Upper lobe of left lung (tissue), 6 donors: ENCODE data around the gene UGDH. TPM values are rescaled to one million over a fixed set of nuclear protein-coding genes. Genes with fewer than 3 reads are reported as not detected.

ENCODE experiments used
- ATAC-seq, 2 donors: fragments of 200-7000 bp; cut with Tn5 transposase; one replicate each; pipeline ENCODE4 v1.9.1; 2022; ENCODE audit warnings: mild to moderate bottlenecking in 2 of 2, moderate library complexity in 2 of 2; ENCODE audit not compliant: low FRiP score in 2 of 2
- DNase-seq, 2 donors: peaks; one replicate each; pipeline ENCODE4 v3.0.0-alpha.2; 2019 to 2020
- H3K27ac ChIP-seq, 4 donors: fragments of 200-600 bp; sonication (generic); one replicate each; pipeline ENCODE4 v1.5.1; 2016 to 2019
- H3K27me3 ChIP-seq, 4 donors: fragments of 200-600 bp; sonication (generic); one replicate each; pipeline ENCODE4 v1.5.1; 2017 to 2019
- H3K36me3 ChIP-seq, 4 donors: fragments of 200-600 bp; sonication (generic); one replicate each; pipeline ENCODE4 v1.5.1; 2016 to 2019
- H3K4me1 ChIP-seq, 4 donors: fragments of 200-600 bp; sonication (generic); one replicate each; pipeline ENCODE4 v1.5.1; 2018 to 2019
- H3K4me3 ChIP-seq, 4 donors: fragments of 200-600 bp; sonication (generic); one replicate each; pipeline ENCODE4 v1.5.1; 2017 to 2019; ENCODE audit warnings: mild to moderate bottlenecking in 2 of 4, moderate library complexity in 1 of 4
- H3K9me3 ChIP-seq, 4 donors: fragments of 200-600 bp; sonication (generic); one replicate each; pipeline ENCODE4 v1.5.1; 2018 to 2019
- CTCF ChIP-seq, 6 experiments: fragments of 450-650 bp in 4 of 6; fragments of 200-600 bp in 2 of 6; sonication (generic) in 2 of 6; IDR thresholded peaks; one replicate each; pipeline ENCODE4 v1.5.1; 2016 to 2019; ENCODE audit warnings: antibody characterized with exemption in 6 of 6
- EP300 ChIP-seq, 4 donors: sonication (generic); formaldehyde crosslinking; IDR thresholded peaks; one replicate each; pipeline ENCODE4 v1.5.1; 2017; ENCODE audit warnings: antibody characterized with exemption in 4 of 4, control low read depth in 2 of 4
- POLR2A ChIP-seq, 4 donors: fragments of 450-650 bp; IDR thresholded peaks; one replicate each; pipeline ENCODE4 v1.5.1; 2016 to 2017; ENCODE audit warnings: antibody characterized with exemption in 4 of 4, mild to moderate bottlenecking in 2 of 4
- POLR2AphosphoS5 ChIP-seq, 2 donors: sonication (generic); formaldehyde crosslinking; IDR thresholded peaks; one replicate each; pipeline ENCODE4 v1.5.1; 2017; ENCODE audit warnings: antibody characterized with exemption in 2 of 2
- WGBS, 2 donors: methylation state at CpG; one replicate each; pipeline ENCODE4 v1.1.5; 2017 to 2018; 5-methylcytosine and 5-hydroxymethylcytosine counted together
- total RNA-seq, 6 donors: library from RNA; depleted of rRNA in 4 of 6; stranded (reverse); fragments of >200 nt in 4 of 6; gene quantifications; one replicate each; pipeline versions ENCODE4 v1.1.0 to v1.2.1, GENCODE V29; 2016 to 2021
- donor health status: DM: no; HTN: no; CAD: no; lungs with moderate emphysema.
- donor health status: DM: no; HTN: yes; CAD: no; lungs with severe emphysema.

UGDH gene
- total RNA-seq, 6 donors from 2014 or later = 30.9 to 115 (median 56.9) TPM

- H3K4me1 ChIP-seq = no peaks in the 10 kb centered on the region
- no peak overlapping the region for H3K27ac ChIP-seq
- H3K4me3 ChIP-seq = no peak overlapping the region
- DNase-seq (no peak), ATAC-seq (no peak)
- peaks cover 16 to 45% (median 23%) of the 10 kb centered on the region in 4 donors for H3K36me3 ChIP-seq
- TF ChIP-seq POLR2A (IDR thresholded peaks at IDR 0.05) (no peak), POLR2AphosphoS5 (IDR thresholded peaks at IDR 0.05) (no peak)
- no peaks in the 10 kb centered on the region for H3K9me3 ChIP-seq
- H3K27me3 ChIP-seq = no peaks in the 10 kb centered on the region
- WGBS, 2 donors = 94% methylated on average over 1 of the region's 1 CpG
These were observed 29.1 kb downstream of the UGDH start for GRCh38 chr4:39497909-39498726.

GRCh38 chr4:39495446-39496213, 31.6 kb downstream of the UGDH start:
- no peak for DNase-seq
- no peaks in the 10 kb centered on the region for H3K4me1 ChIP-seq
- H3K27me3 ChIP-seq = no peaks in the 10 kb centered on the region
- H3K36me3 ChIP-seq = peaks cover 5 to 20% (median 6%) of the 10 kb centered on the region in 4 donors
- H3K27ac ChIP-seq = no peak overlapping the region
- ATAC-seq = no peak
- WGBS, 2 donors = 65 to 68% methylated on average over 4 of the region's 4 CpGs
- no peak overlapping the region for H3K4me3 ChIP-seq
- no peaks in the 10 kb centered on the region for H3K9me3 ChIP-seq
- TF ChIP-seq POLR2AphosphoS5 (IDR thresholded peaks at IDR 0.05) (no peak), EP300 (IDR thresholded peaks at IDR 0.05) (no peak), POLR2A (IDR thresholded peaks at IDR 0.05) (no peak)

GRCh38 chr4:39494354-39494753, 32.9 kb downstream of the UGDH start:
- H3K36me3 ChIP-seq = peaks cover 0 to 9% (median 5%) of the 10 kb centered on the region in 4 donors
- ATAC-seq = no peak
- no peak for TF ChIP-seq CTCF (IDR thresholded peaks at IDR 0.05)

GRCh38 chr4:39490322-39490721, 36.9 kb downstream of the UGDH start:
- 85 to 90% methylated on average over 2 of the region's 2 CpGs for WGBS, 2 donors
- Histone ChIP-seq H3K9me3 (no peaks in the 10 kb centered on the region), H3K4me3 (no peak overlapping the region), H3K27ac (no peak overlapping the region), H3K27me3 (no peaks in the 10 kb centered on the region), H3K4me1 (no peaks in the 10 kb centered on the region), H3K36me3 (no peaks in the 10 kb centered on the region)
- TF ChIP-seq EP300 (IDR thresholded peaks at IDR 0.05) (no peak), POLR2A (IDR thresholded peaks at IDR 0.05) (no peak), CTCF (IDR thresholded peaks at IDR 0.05) (no peak), POLR2AphosphoS5 (IDR thresholded peaks at IDR 0.05) (no peak)
- DNase-seq (no peak), ATAC-seq (no peak)

More at GRCh38 chr4:39494354-39494753, 32.9 kb downstream of the UGDH start:
- H3K27me3 ChIP-seq = no peaks in the 10 kb centered on the region
- H3K27ac ChIP-seq = no peak overlapping the region
- WGBS, 2 donors = 91 to 100% methylated on average over 1 of the region's 1 CpG
- no peak for DNase-seq
- no peak overlapping the region for H3K4me3 ChIP-seq
- no peaks in the 10 kb centered on the region for H3K9me3 ChIP-seq
- H3K4me1 ChIP-seq = no peaks in the 10 kb centered on the region

- ATAC-seq (no peak), DNase-seq (no peak)
- H3K27ac ChIP-seq = no peak overlapping the region
- H3K4me3 ChIP-seq = no peak overlapping the region
- H3K36me3 ChIP-seq = no peaks in the 10 kb centered on the region
- no peaks in the 10 kb centered on the region for H3K9me3 ChIP-seq
- no peaks in the 10 kb centered on the region for H3K27me3 ChIP-seq
- no peak for TF ChIP-seq POLR2AphosphoS5 (IDR thresholded peaks at IDR 0.05)
- TF ChIP-seq POLR2A (IDR thresholded peaks at IDR 0.05) = no peak
- TF ChIP-seq EP300 (IDR thresholded peaks at IDR 0.05) = no peak
- TF ChIP-seq CTCF (IDR thresholded peaks at IDR 0.05) = no peak
- WGBS, 2 donors = 70 to 76% methylated on average over 10 of the region's 10 CpGs
- no peaks in the 10 kb centered on the region for H3K4me1 ChIP-seq
These were observed 40.9 kb downstream of the UGDH start for GRCh38 chr4:39486221-39486804.
